Testis (tissue), 2 donors: ENCODE results near the gene SIM1.

Source experiments
- POLR2A ChIP-seq: fragments of 450-650 bp; IDR thresholded peaks from one replicate; pipeline ENCODE4 v1.6.1; 2017; ENCODE audit warnings: antibody characterized with exemption, mild to moderate bottlenecking, moderate library complexity
- TF ChIP-seq, protein P1 (sequence below), 3 experiments: fragments of 450-650 bp in 2 of 3; fragments of 200-600 bp in 1 of 3; sonication (generic) in 1 of 3; IDR thresholded peaks; one replicate each; pipeline ENCODE4 v1.5.1; 2016 to 2019; ENCODE audit warnings: antibody characterized with exemption in 3 of 3, mild to moderate bottlenecking in 2 of 3, moderate library complexity in 1 of 3

DNA sequence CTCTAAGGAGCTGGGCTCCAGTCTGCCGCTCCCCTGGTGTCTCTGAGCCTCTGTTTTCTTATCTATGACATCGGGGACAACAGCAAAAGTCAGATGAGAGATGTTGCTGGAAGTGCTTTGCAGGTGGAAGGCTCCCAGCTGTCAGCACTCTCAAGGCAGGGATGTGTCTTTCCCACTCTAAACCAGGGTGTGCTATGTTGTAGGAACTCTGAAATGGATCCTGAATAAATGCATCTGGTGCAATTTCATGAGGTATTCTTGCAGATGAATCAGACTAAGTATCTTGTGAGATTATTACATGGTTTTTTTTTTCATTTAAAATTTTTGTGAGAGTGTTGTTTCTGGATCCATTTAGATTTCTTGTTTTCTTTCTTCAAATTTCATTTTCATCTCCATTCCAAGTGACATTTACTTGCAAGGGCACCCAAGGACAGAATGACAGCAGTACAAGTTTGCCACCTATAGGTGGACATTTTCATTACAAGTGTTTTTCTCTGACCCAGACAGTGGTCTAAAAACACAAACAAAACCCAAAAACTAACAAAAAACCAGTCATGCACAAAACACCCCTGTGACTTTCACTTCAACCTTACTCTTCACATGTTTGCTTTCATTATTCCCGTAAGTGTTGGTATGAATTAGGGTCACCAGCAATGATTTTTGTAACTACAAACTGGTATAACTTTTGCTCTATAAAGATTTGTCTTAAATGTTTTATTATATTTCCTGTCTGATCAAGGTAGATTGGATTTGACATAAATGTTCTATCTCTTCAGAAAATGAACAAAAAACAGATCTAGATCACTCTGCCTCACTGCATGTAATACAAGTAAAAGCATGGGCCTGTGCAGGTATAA lies 14.7 kb upstream of the SIM1 start:
- TF ChIP-seq, protein P1, sequence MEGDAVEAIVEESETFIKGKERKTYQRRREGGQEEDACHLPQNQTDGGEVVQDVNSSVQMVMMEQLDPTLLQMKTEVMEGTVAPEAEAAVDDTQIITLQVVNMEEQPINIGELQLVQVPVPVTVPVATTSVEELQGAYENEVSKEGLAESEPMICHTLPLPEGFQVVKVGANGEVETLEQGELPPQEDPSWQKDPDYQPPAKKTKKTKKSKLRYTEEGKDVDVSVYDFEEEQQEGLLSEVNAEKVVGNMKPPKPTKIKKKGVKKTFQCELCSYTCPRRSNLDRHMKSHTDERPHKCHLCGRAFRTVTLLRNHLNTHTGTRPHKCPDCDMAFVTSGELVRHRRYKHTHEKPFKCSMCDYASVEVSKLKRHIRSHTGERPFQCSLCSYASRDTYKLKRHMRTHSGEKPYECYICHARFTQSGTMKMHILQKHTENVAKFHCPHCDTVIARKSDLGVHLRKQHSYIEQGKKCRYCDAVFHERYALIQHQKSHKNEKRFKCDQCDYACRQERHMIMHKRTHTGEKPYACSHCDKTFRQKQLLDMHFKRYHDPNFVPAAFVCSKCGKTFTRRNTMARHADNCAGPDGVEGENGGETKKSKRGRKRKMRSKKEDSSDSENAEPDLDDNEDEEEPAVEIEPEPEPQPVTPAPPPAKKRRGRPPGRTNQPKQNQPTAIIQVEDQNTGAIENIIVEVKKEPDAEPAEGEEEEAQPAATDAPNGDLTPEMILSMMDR (IDR thresholded peaks at IDR 0.05), result peak; percentile 31 to 60 (median 56)
- no peak for TF ChIP-seq POLR2A
